Hepatocyte (in vitro differentiated cells): ENCODE measurements around the gene NDST1. TPM values are rescaled to one million over a fixed set of nuclear protein-coding genes. Genes with fewer than 3 reads are reported as not detected.
A peak's percentile ranks its signal among the peaks of the same experiment; 100 is the strongest.

ENCODE experiments used
- DNase-seq: peaks from one replicate; pipeline ENCODE4 v3.0.0-alpha.2; 2016; ENCODE audit warnings: low spot score
- H2AFZ ChIP-seq: fragments of 200-600 bp; sonication (generic); 2 replicates; pipeline ENCODE4 v1.6.0; 2016; ENCODE audit warnings: antibody characterized with exemption, mild to moderate bottlenecking
- H3K27ac ChIP-seq: fragments of 200-600 bp; sonication (generic); 2 replicates; pipeline ENCODE4 v1.5.1; 2016; ENCODE audit warnings: mild to moderate bottlenecking
- H3K27me3 ChIP-seq: fragments of 200-600 bp; sonication (generic); 2 replicates; pipeline ENCODE4 v1.6.1; 2016
- H3K36me3 ChIP-seq: fragments of 200-600 bp; sonication (generic); replicated peaks from 2 replicates; pipeline ENCODE4 v1.5.1; 2016; ENCODE audit warnings: low read depth; ENCODE audit not compliant: insufficient read depth
- H3K4me1 ChIP-seq: fragments of 200-600 bp; sonication (generic); 2 replicates; pipeline ENCODE4 v1.5.1; 2016; ENCODE audit warnings: mild to moderate bottlenecking, moderate library complexity; ENCODE audit not compliant: insufficient read depth
- H3K4me2 ChIP-seq: fragments of 200-600 bp; sonication (generic); 2 replicates; pipeline ENCODE4 v1.6.0; 2016
- H3K4me3 ChIP-seq: fragments of 200-600 bp; sonication (generic); 2 replicates; pipeline ENCODE4 v1.5.1; 2016; ENCODE audit warnings: mild to moderate bottlenecking
- H3K79me2 ChIP-seq: fragments of 200-600 bp; sonication (generic); 2 replicates; pipeline ENCODE4 v1.6.0; 2017; ENCODE audit warnings: mild to moderate bottlenecking
- H3K9me2 ChIP-seq: fragments of 200-600 bp; sonication (generic); replicated peaks from 2 replicates; pipeline ENCODE4 v1.6.0; 2017; ENCODE audit warnings: mild to moderate bottlenecking; ENCODE audit not compliant: insufficient read depth
- H3K9me3 ChIP-seq: fragments of 200-600 bp; sonication (generic); 2 replicates; pipeline ENCODE4 v1.5.1; 2016; ENCODE audit warnings: low read depth, mild to moderate bottlenecking
- H4K20me1 ChIP-seq: fragments of 200-600 bp; sonication (generic); 2 replicates; pipeline ENCODE4 v1.6.0; 2016; ENCODE audit warnings: mild to moderate bottlenecking; ENCODE audit not compliant: insufficient read depth, poor library complexity, severe bottlenecking
- EZH2 ChIP-seq: fragments of 200-600 bp; sonication (generic); IDR thresholded peaks from 2 replicates; pipeline ENCODE4 v1.6.1; 2016; ENCODE audit warnings: antibody characterized with exemption, mild to moderate bottlenecking, borderline replicate concordance
- EZH2phosphoT487 ChIP-seq: fragments of 200-600 bp; sonication (generic); IDR thresholded peaks from one replicate; pipeline ENCODE4 v1.6.1; 2018; ENCODE audit warnings: antibody characterized with exemption, mild to moderate bottlenecking, low read depth, moderate library complexity; ENCODE audit not compliant: unreplicated experiment, severe bottlenecking
- WGBS: methylation state at CpG from one replicate; pipeline ENCODE4 v1.1.6; 2016; ENCODE audit warnings: low lambda C conversion rate; ENCODE audit errors: missing lambda C conversion rate; 5-methylcytosine and 5-hydroxymethylcytosine counted together
- polyA plus RNA-seq: library from polyadenylated mRNA; unstranded; fragments of >200 nt; fragmentation: Nextera tagmentation; extraction: Ambion mirVana; gene quantifications from 2 replicates; pipeline ENCODE4 v1.2.1, GENCODE V29; 2016
- total RNA-seq: library from RNA; depleted of rRNA; stranded (reverse); fragments of >200 nt; gene quantifications from 2 replicates; pipeline ENCODE4 v1.2.3, GENCODE V29; 2014
- TF ChIP-seq, protein P1 (sequence below): fragments of 200-600 bp; sonication (generic); IDR thresholded peaks from 2 replicates; pipeline ENCODE4 v1.5.1; 2016; ENCODE audit warnings: antibody characterized with exemption, mild to moderate bottlenecking; ENCODE audit not compliant: poor library complexity

The NDST1 gene
- total and polyA plus RNA-seq, 2 experiments from 2014 or later: 42.5 to 85.1 TPM

DNA sequence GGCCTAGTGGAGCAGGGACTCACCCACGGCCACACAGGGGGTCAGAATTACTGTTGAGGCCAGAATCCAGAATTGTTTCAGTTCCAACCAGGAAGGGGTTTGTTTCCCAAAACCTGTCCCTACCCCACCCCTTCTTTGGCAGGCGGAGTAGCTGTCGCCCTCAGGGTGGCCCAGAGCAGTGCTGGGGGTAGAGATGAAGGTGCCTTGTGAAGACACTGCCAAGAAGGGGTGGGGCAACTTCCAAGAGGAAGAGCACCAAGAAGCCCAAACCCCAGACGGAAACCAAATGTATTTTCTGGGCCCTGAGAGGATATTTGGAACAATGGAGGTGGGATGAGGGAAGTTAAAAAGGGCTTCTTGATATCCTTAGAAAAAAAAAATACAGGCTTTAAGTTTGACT is 11.4 kb upstream of the NDST1 start:
- Histone ChIP-seq H3K79me2 (peaks cover 99% of the 10 kb centered on the region), H3K9me3 (no peaks in the 10 kb centered on the region), H3K4me1 (peaks cover 45% of the 10 kb centered on the region), H2AFZ (no peak overlapping the region), H3K9me2 (no peaks in the 10 kb centered on the region), H3K4me3 (no peak overlapping the region), H3K36me3 (no peaks in the 10 kb centered on the region), H4K20me1 (peaks cover 64% of the 10 kb centered on the region), H3K27me3 (no peaks in the 10 kb centered on the region), H3K4me2 (no peak overlapping the region), H3K27ac (peak overlapping the region; percentile 66)
- DNase-seq: no peak
- no peak for TF ChIP-seq EZH2phosphoT487
- TF ChIP-seq, protein P1, sequence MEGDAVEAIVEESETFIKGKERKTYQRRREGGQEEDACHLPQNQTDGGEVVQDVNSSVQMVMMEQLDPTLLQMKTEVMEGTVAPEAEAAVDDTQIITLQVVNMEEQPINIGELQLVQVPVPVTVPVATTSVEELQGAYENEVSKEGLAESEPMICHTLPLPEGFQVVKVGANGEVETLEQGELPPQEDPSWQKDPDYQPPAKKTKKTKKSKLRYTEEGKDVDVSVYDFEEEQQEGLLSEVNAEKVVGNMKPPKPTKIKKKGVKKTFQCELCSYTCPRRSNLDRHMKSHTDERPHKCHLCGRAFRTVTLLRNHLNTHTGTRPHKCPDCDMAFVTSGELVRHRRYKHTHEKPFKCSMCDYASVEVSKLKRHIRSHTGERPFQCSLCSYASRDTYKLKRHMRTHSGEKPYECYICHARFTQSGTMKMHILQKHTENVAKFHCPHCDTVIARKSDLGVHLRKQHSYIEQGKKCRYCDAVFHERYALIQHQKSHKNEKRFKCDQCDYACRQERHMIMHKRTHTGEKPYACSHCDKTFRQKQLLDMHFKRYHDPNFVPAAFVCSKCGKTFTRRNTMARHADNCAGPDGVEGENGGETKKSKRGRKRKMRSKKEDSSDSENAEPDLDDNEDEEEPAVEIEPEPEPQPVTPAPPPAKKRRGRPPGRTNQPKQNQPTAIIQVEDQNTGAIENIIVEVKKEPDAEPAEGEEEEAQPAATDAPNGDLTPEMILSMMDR: no peak
- TF ChIP-seq EZH2: no peak
- WGBS: 87% methylated on average over 4 of the region's 4 CpGs

DNA sequence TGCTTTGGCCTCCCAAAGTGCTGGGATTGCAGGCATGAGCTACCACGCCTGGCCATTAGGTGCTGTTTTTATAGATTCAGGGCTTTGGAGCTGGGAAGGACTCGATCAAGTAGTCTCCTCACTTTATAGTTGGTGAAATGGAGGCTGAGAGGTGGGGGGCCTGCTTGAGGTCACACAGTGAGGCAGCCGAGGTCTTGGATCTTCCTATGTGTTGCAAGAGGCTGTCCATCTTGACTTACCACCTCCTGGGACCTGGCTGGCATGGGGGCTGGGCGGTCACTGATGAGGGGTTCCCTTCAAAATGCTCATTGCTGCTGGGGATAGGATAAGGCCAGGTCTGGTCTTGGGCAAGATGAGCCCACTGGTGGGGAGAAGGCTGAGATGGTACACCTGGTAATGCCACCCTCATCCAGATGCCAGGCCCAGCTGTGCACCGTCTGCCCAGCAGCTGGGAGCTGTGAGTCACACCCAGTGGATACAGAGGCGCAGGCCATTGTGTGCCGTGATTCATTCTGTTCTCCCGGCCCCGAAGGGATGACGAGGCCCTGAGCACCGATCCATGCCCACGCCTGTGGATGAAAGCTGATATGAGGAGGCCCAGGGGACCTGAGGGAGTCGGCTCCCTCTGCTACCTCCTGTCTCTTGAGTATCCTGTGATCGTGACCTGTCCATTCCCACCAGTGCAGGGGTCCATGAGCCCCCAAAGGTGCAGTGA is 10.5 kb upstream of the NDST1 start:
- Histone ChIP-seq H3K27ac (peak overlapping the region; percentile 85), H3K79me2 (peaks cover 99% of the 10 kb centered on the region), H3K9me2 (no peaks in the 10 kb centered on the region), H4K20me1 (peaks cover 64% of the 10 kb centered on the region), H3K4me1 (peaks cover 44% of the 10 kb centered on the region), H3K4me2 (peak overlapping the region; percentile 41), H3K36me3 (no peaks in the 10 kb centered on the region), H3K9me3 (no peaks in the 10 kb centered on the region), H3K4me3 (no peak overlapping the region), H2AFZ (no peak overlapping the region), H3K27me3 (no peaks in the 10 kb centered on the region)
- peak; percentile 89 for DNase-seq
- 47% methylated on average over 14 of the region's 14 CpGs for WGBS
- TF ChIP-seq EZH2 (no peak), EZH2phosphoT487 (no peak)
- TF ChIP-seq, protein P1: no peak

DNA sequence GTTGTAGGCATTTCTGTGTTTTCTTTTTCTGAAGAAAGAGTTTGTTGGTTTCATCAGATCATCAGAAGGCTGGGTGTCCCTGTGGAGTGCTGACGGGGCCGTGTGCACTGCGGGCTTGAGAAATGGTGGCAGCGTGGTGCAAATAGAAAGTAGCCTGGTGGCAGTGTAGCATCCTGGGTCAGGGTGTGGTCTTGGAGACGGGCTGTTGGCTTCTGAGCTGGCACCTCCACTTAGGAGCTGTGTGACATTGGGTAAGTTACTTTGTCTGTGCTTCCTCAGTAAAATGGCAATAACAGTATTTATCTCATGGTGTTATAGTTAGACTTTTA is 10.0 kb upstream of the NDST1 start:
- DNase-seq: no peak
- H3K27ac ChIP-seq: peak overlapping the region; percentile 85
- TF ChIP-seq EZH2phosphoT487 (no peak), EZH2 (no peak)
- TF ChIP-seq, protein P1: no peak
- no peaks in the 10 kb centered on the region for H3K36me3 ChIP-seq
- WGBS: 89% methylated on average over 5 of the region's 5 CpGs
- peaks cover 45% of the 10 kb centered on the region for H3K4me1 ChIP-seq
- no peaks in the 10 kb centered on the region for H3K9me3 ChIP-seq
- H3K4me2 ChIP-seq: peak overlapping the region; percentile 41
- H3K9me2 ChIP-seq: no peaks in the 10 kb centered on the region
- H4K20me1 ChIP-seq: peaks cover 64% of the 10 kb centered on the region
- peaks cover 99% of the 10 kb centered on the region for H3K79me2 ChIP-seq
- no peaks in the 10 kb centered on the region for H3K27me3 ChIP-seq
- no peak overlapping the region for H3K4me3 ChIP-seq
- H2AFZ ChIP-seq: no peak overlapping the region
